Measurements from ENCODE around the gene POU4F1.

The POU4F1 gene

DNA sequence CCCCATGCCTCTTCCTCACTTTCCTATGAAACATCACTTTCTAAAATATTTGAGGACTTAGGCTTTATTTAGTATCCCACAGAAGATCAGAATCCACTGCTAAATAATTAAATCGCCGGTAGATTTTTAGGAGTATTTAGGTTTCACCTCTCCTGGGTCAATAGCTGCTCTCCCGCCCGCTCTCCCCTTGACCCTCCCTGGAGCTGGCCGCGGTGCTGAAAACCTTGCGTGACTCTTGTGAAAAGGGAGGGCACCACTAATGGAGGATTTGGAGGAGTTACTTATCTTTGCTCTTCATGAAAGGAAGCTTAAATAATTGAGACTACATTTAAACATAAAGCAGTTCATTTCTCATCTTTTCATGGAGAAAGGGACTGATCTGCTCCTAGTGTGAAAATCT is 14.1 kb downstream of the POU4F1 start:
- no peak for DNase-seq

GRCh38 chr13:78587395-78587794 is 16.0 kb downstream of the POU4F1 start:
- no peak for DNase-seq

- no peak for DNase-seq
Measured at GRCh38 chr13:78586706-78587105, 16.6 kb downstream of the POU4F1 start.

DNA sequence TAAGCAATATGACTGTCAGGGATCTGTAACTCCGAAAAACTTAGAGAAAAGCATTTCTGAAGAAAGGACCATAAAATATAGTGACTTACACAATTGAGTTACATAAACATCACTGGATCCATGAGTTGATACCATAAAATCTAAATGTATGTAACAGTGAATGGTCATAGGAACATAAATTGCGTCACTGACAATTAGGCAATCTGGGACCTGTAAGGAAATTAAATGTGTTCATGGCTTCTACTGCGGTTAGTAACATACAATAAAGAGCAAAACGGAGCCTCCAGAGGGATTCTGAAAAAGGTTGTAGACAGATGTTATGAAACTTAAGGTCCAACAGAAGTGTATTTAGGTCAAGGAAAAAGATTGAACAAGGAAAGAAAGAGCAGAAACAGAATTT is 27.1 kb downstream of the POU4F1 start:
- DNase-seq, result no peak

GRCh38 chr13:78572459-78572858 is 30.9 kb downstream of the POU4F1 start:
- no peak for DNase-seq

DNA sequence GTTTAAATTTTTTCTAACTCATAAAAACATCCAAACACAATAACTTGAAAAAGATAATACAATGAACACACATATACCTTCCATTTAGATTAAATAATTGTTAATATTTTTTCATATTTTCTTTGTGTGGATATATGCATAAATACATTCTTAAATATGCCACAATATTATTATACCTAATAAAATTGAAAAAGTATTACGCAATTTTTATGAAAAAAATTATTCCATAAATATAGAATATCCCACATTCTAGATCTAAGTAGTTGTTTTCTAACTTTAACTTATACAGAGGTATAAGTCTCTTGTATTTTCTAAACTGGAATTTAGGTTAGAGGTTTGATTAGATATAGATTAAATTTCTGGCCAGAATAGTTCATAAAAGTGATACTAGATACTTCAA is 34.3 kb downstream of the POU4F1 start:
- DNase-seq, result no peak

DNA sequence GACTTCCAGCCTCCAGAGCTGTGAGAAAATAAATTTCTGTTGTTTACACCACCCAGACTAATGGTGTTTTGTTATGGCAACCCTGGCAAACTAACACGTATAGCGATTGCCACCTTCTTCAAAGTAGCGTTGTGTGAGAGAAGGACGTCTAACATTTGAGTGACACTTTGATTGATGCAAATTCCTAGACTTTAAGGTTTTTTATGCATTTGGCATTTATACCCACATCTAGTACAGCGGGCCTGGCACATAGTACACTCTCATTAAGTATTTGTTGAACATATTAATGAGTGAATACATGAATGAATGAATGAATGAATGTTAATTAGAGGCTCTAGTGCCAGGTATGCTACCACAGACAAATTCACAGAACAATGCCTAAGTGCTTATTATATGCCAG is 36.7 kb downstream of the POU4F1 start:
- no peak for DNase-seq

DNA sequence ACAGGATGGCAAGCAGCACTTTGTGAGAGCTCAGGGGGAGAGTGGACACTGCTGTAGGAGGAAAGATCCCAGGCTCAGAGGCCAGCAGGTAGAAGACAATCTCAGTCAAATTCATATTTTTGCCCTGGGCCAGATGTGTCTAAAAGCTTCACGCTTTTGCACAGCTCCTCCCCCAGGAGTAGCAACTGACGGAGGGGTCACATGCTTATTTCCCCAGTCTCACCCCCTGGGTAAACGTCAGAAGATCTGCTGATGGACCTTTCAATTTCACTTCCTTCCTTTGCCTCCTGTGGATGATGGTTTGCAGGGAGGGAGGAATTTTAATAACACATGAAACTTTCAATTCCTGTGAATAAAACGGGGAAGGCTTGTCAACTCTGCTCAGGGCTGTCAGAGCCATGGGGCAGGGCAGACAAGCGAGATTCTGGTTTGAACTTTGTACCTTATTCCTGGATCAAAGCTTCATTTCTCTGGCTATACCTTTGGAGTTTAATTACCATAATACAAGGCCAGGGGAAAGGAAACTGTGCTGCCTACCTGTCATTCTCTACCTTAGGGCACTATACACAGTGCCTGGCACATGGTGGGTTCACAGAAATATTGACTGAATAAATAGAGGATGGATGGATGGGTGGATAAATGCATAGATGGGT is 41.0 kb downstream of the POU4F1 start:
- DNase-seq, result no peak
